OCI-LY7 (cell line): ENCODE results near the gene IL17REL. TPM values are rescaled to one million over a fixed set of nuclear protein-coding genes. Genes with fewer than 3 reads are reported as not detected.

Experiments
- BruUV-seq: library from RNA; stranded (reverse); fragments of 400-500 nt; replicated peaks from 2 replicates; lab custom pipeline; 2021; lab: Mats Ljungman, UMichigan
- CTCF ChIA-PET: fragments of 300-600 bp; sonication (Branson Sonifier 250); formaldehyde crosslinking; loops from one replicate; lab custom pipeline; 2022; ENCODE audit warnings: antibody characterized with exemption; ENCODE audit not compliant: unreplicated experiment; lab: Charles Lee
- POLR2A ChIA-PET: fragments of 300-600 bp; sonication (Branson Sonifier 250); formaldehyde crosslinking; loops from one replicate; lab custom pipeline; 2022; ENCODE audit warnings: antibody characterized with exemption; lab: Charles Lee
- DNase-seq: peaks from one replicate; pipeline ENCODE4 v3.0.0-alpha.2; 2015; ENCODE audit warnings: low spot score
- H2AFZ ChIP-seq: fragments of 200-600 bp; sonication (generic), shearing (Covaris generic); 2 replicates; pipeline ENCODE4 v1.6.1; 2014; ENCODE audit warnings: mild to moderate bottlenecking, antibody characterized with exemption, low read length, moderate library complexity
- H3K27ac ChIP-seq: fragments of 200-600 bp; sonication (generic); 2 replicates; pipeline ENCODE4 v1.5.1; 2014; ENCODE audit warnings: mixed run types, low read depth, mild to moderate bottlenecking, moderate library complexity, low read length, inconsistent platforms; ENCODE audit not compliant: poor library complexity, severe bottlenecking
- H3K36me3 ChIP-seq: fragments of 200-600 bp; sonication (generic); 2 replicates; pipeline ENCODE4 v1.6.1; 2014; ENCODE audit warnings: mild to moderate bottlenecking, antibody characterized with exemption, low read length, moderate library complexity, mixed read lengths; ENCODE audit not compliant: insufficient read depth
- H3K4me1 ChIP-seq: fragments of 200-600 bp; sonication (generic); 2 replicates; pipeline ENCODE4 v1.5.1; 2014; ENCODE audit warnings: mild to moderate bottlenecking, low read length; ENCODE audit not compliant: insufficient read depth, poor library complexity, severe bottlenecking
- H3K4me2 ChIP-seq: fragments of 200-600 bp; sonication (generic); 2 replicates; pipeline ENCODE4 v1.6.1; 2014; ENCODE audit warnings: mild to moderate bottlenecking, low read length
- H3K4me3 ChIP-seq: fragments of 200-600 bp; sonication (generic); 2 replicates; pipeline ENCODE4 v1.5.1; 2014; ENCODE audit warnings: mild to moderate bottlenecking, low read depth, low read length; ENCODE audit not compliant: poor library complexity, severe bottlenecking
- H3K79me2 ChIP-seq: fragments of 200-600 bp; sonication (generic); 2 replicates; pipeline ENCODE4 v1.6.1; 2016; ENCODE audit warnings: low read depth, mild to moderate bottlenecking, low read length, moderate library complexity, mixed read lengths; ENCODE audit not compliant: insufficient read depth
- H3K9me2 ChIP-seq: fragments of 200-600 bp; sonication (generic); 2 replicates; pipeline ENCODE4 v1.6.1; 2016; ENCODE audit warnings: mild to moderate bottlenecking, low read length, mixed read lengths; ENCODE audit not compliant: insufficient read depth
- H3K9me3 ChIP-seq: fragments of 200-600 bp; sonication (generic); 2 replicates; pipeline ENCODE4 v1.6.1; 2014; ENCODE audit warnings: mild to moderate bottlenecking, mixed run types, low read length, mixed read lengths
- H4K20me1 ChIP-seq: fragments of 200-600 bp; sonication (generic); 2 replicates; pipeline ENCODE4 v1.6.1; 2014; ENCODE audit warnings: mild to moderate bottlenecking, antibody characterized with exemption, low read length, moderate library complexity, mixed read lengths; ENCODE audit not compliant: insufficient read depth
- EZH2phosphoT487 ChIP-seq: fragments of 200-600 bp; sonication (generic); IDR thresholded peaks from 2 replicates; pipeline ENCODE4 v1.6.1; 2018; ENCODE audit warnings: low read depth, borderline replicate concordance, mild to moderate bottlenecking, mixed run types, antibody characterized with exemption, low read length, moderate library complexity, mixed read lengths
- intact Hi-C: fragments of 100-400 bp; cut with micrococcal nuclease; formaldehyde crosslinking; loops from one replicate; pipeline ENCODE4 v1.10.0; 2022; ENCODE audit not compliant: unreplicated experiment
- total RNA-seq, 2 experiments: library from RNA; depleted of rRNA in 1 of 2; stranded (reverse); fragments of >200 nt in 1 of 2; shearing (Covaris generic) in 1 of 2; gene quantifications; 2 replicates each; pipeline ENCODE4 v1.2.3, GENCODE V29; 2014 to 2022
- TF ChIP-seq, protein P1 (sequence below): fragments of 200-600 bp; sonication (generic); conservative IDR thresholded peaks from 2 replicates; pipeline ENCODE4 v1.5.1; 2014; ENCODE audit warnings: mild to moderate bottlenecking, antibody characterized with exemption, low read length, moderate library complexity, mixed read lengths

IL17REL gene
- total RNA-seq, 2 experiments from 2014 or later: 0.03 TPM; not detected in 1

DNA sequence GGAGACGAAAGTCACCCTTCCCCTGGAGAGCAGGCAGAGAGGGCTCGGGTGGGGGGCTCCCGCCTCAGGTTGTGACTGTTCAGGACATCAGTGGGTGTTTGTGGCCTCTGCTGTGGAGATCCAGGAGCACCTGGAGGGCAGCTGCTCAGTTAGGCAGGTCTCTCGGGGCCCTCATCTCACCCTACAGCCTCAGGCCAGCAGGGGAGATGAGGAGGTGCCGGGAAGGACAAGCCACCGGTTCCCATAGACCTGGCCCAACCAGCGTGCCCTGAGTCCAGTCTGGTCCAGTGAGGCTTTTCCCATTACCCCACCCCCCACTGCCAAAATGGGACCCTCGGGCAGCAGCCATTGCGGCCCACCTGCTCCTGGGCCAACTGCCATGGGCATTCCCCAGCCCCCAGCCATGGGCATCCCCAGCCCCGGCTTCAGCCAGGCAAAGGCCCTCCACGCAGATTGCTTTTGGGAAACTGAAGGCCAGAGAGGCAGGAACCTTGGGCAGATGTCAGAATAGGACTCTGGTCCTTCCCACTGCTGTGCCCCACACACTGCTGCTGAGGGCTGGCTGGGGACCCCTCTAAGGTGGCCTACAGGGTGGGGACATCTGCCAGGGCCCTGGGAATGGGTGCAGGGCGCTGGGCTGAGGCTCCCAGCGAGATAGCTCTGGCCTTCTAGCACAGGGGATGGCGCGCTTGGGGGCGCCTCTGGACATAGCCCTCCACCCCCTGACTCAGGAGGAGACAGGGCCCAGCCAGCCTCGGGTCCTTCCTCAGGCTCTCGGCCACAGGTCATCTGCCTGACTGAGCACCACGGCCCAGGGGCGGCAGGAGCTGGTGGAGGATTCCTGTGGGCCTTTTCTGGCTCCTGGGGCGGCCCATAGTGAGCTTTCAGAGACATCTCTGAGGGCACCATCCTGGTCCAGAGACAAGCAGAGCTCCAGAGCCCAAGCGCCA is 47.2 kb downstream of the IL17REL start:
- ChIA-PET CTCF (no interaction called here), POLR2A (no interaction called here)
- 0 out of 2 replicates have a peak, but pooled peaks cover 4% of the 10 kb centered on the region for H4K20me1 ChIP-seq

DNA sequence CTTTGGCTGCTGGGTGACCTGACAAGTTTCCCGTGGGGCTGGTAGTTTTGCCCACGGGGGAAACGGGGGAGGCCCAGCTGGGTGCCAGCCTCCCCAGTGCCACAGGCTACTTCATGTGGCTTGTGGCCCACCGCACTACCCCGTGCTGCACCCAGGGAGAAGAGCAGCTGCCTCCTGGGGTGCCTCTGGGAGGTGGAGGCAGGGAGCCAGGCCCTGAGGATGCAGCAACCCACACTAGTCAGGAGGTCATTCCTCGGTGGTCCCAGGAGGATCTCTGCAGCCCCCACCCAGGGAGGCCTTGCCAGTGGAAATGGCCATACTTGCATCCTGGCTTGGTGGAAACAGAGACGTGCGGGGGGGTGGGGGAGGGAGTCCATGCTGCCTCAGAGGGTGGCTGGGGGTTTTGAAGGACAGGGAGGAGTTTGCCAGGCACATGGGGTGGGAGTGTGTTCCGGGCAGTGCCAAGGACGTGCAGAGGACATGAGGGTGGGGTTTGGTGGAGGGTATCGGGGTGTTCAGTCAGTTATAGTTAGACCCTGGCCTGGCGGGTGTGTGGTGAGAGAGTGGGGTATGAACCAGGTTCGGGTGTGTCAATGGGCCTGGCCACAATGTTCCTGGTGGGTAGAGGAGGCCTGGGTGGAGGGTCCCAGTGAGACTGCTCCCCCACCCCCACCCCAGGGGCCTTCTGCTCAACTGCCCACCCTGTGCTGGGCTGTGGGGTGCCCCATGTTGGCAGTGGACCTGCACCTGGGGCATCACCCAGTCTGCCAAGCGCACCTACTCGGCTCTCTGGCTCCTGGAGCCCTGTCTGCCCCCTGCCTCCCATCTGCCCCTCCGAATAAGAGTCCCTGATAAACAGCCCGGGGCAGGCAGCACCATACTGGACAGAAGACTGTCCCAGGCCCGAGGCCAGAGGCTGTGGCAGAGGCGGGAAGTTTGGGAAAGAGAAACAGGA is 48.2 kb downstream of the IL17REL start:
- Histone ChIP-seq H3K79me2 (peaks cover 32% of the 10 kb centered on the region; the same call in 1 of the 2 replicates), H3K4me1 (peaks cover 49% of the 10 kb centered on the region), H4K20me1 (0 out of 2 replicates have a peak, but pooled peaks cover 4% of the 10 kb centered on the region), H3K27ac (no peak overlapping the region), H2AFZ (no peak overlapping the region), H3K9me3 (no peaks in the 10 kb centered on the region), H3K9me2 (no peaks in the 10 kb centered on the region), H3K4me3 (peak overlapping the region; percentile 98), H3K4me2 (peak overlapping the region; percentile 76; the same call in 1 of the 2 replicates), H3K36me3 (peaks cover 45% of the 10 kb centered on the region)
- TF ChIP-seq, protein P1, sequence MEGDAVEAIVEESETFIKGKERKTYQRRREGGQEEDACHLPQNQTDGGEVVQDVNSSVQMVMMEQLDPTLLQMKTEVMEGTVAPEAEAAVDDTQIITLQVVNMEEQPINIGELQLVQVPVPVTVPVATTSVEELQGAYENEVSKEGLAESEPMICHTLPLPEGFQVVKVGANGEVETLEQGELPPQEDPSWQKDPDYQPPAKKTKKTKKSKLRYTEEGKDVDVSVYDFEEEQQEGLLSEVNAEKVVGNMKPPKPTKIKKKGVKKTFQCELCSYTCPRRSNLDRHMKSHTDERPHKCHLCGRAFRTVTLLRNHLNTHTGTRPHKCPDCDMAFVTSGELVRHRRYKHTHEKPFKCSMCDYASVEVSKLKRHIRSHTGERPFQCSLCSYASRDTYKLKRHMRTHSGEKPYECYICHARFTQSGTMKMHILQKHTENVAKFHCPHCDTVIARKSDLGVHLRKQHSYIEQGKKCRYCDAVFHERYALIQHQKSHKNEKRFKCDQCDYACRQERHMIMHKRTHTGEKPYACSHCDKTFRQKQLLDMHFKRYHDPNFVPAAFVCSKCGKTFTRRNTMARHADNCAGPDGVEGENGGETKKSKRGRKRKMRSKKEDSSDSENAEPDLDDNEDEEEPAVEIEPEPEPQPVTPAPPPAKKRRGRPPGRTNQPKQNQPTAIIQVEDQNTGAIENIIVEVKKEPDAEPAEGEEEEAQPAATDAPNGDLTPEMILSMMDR: no peak
- TF ChIP-seq EZH2phosphoT487: no peak
- ChIA-PET CTCF (no interaction called here), POLR2A (no interaction called here)
- no peak for DNase-seq
- no TSS peak for BruUV-seq
- intact Hi-C loops: no loop called here

More for the DNA sequence above, 47.2 kb downstream of the IL17REL start:
- Histone ChIP-seq H3K4me1 (peaks cover 45% of the 10 kb centered on the region), H3K4me2 (no peak overlapping the region), H3K27ac (no peak overlapping the region), H3K36me3 (peaks cover 45% of the 10 kb centered on the region), H3K9me3 (no peaks in the 10 kb centered on the region), H3K9me2 (no peaks in the 10 kb centered on the region), H2AFZ (no peak overlapping the region), H3K4me3 (no peak overlapping the region), H3K79me2 (peaks cover 32% of the 10 kb centered on the region; the same call in 1 of the 2 replicates)
- TF ChIP-seq, protein P1: no peak
- no peak for TF ChIP-seq EZH2phosphoT487
- intact Hi-C loops: no loop called here
- no peak for DNase-seq
- BruUV-seq: no TSS peak
